T-cell (primary cell): Measurements from ENCODE around the gene NBPF1. TPM values are rescaled to one million over a fixed set of nuclear protein-coding genes. Genes with fewer than 3 reads are reported as not detected.
"Not testable (repeated sequence)": the region's sequence is repeated elsewhere in the genome, so short reads cannot be mapped to it uniquely, and the experiment has no call there.

Experiments
- ATAC-seq, 4 experiments: fragments of 200-7000 bp in 3 of 4; fragments of 150-1000 bp in 1 of 4; cut with Tn5 transposase; replicated peaks in 1 of 4; 1 replicate in 3 of 4; 2 replicates in 1 of 4; pipeline ENCODE4 v1.10.0; 2021; ENCODE audit warnings: moderate library complexity in 3 of 4, mild to moderate bottlenecking in 2 of 4, moderate number of reproducible peaks in 1 of 4
- CTCF ChIA-PET, 2 donors: fragments of 300-600 bp; sonication (Branson Sonifier 250); formaldehyde crosslinking; loops; one replicate each; lab custom pipeline; 2022; ENCODE audit warnings: antibody characterized with exemption in 2 of 2; lab: Charles Lee
- POLR2A ChIA-PET, 2 donors: fragments of 300-600 bp; sonication (Branson Sonifier 250); formaldehyde crosslinking; loops; one replicate each; lab custom pipeline; 2022; ENCODE audit warnings: antibody characterized with exemption in 2 of 2; lab: Charles Lee
- DNase-seq, 35 experiments: peaks; one replicate each; pipeline versions ENCODE4 v3.0.0 to v3.0.0-alpha.2; 2013 to 2023
- H3K27ac ChIP-seq: one replicate; pipeline ENCODE4 v1.5.1; 2013; ENCODE audit warnings: low read length
- H3K27me3 ChIP-seq, 2 experiments: replicated peaks in 1 of 2; 1 replicate in 1 of 2; 2 replicates in 1 of 2; pipeline versions ENCODE4 v1.6.1 to v1.7.0; 2013; ENCODE audit warnings: low read length in 1 of 2, mixed read lengths in 1 of 2; ENCODE audit not compliant: control insufficient read depth in 2 of 2, insufficient read depth in 2 of 2; ENCODE audit errors: extremely low read depth in 1 of 2
- H3K36me3 ChIP-seq, 2 donors: 1 replicate in 1 of 2; 2 replicates in 1 of 2; pipeline versions ENCODE4 v1.6.1 to v1.7.0; 2013; ENCODE audit warnings: low read length in 1 of 2; ENCODE audit not compliant: control insufficient read depth in 2 of 2, insufficient read depth in 1 of 2; ENCODE audit errors: extremely low read depth in 1 of 2
- H3K4me1 ChIP-seq, 2 experiments: 1 replicate in 1 of 2; 2 replicates in 1 of 2; pipeline versions ENCODE4 v1.6.1 to v1.7.0; 2013; ENCODE audit warnings: low read length in 2 of 2, mixed read lengths in 1 of 2; ENCODE audit not compliant: insufficient read depth in 2 of 2, control insufficient read depth in 1 of 2; ENCODE audit errors: extremely low read depth in 1 of 2
- H3K4me3 ChIP-seq, 2 donors: 1 replicate in 1 of 2; 2 replicates in 1 of 2; pipeline versions ENCODE4 v1.5.1 to v1.7.0; 2013; ENCODE audit warnings: mild to moderate bottlenecking in 2 of 2, low read length in 1 of 2, moderate library complexity in 1 of 2; ENCODE audit not compliant: control insufficient read depth in 1 of 2; ENCODE audit errors: extremely low read depth in 1 of 2
- H3K9me3 ChIP-seq: 2 replicates; pipeline ENCODE4 v1.7.0; 2013
- H3K27ac Mint-ChIP-seq, 2 donors: one replicate each; pipeline ENCODE4 v1.8.0; 2020 to 2021; ENCODE audit warnings: mild to moderate bottlenecking in 2 of 2, mixed read lengths in 2 of 2
- H3K27me3 Mint-ChIP-seq, 2 donors: one replicate each; pipeline ENCODE4 v1.8.0; 2021 to 2022; ENCODE audit warnings: mixed read lengths in 2 of 2
- H3K36me3 Mint-ChIP-seq: one replicate; pipeline ENCODE4 v1.8.0; 2021; ENCODE audit warnings: mixed read lengths
- H3K4me1 Mint-ChIP-seq, 3 donors: one replicate each; pipeline ENCODE4 v1.8.0; 2020 to 2022; ENCODE audit warnings: mixed read lengths in 3 of 3, mild to moderate bottlenecking in 1 of 3
- H3K4me3 Mint-ChIP-seq, 3 donors: one replicate each; pipeline ENCODE4 v1.8.0; 2020 to 2022; ENCODE audit warnings: mild to moderate bottlenecking in 3 of 3, mixed read lengths in 3 of 3, moderate library complexity in 3 of 3
- H3K9me3 Mint-ChIP-seq, 3 donors: one replicate each; pipeline ENCODE4 v1.8.0; 2020 to 2022; ENCODE audit warnings: mixed read lengths in 3 of 3
- WGBS: methylation state at CpG from one replicate; pipeline ENCODE4 v1.1.5; 2013; ENCODE audit warnings: missing lambda C conversion rate; ENCODE audit not compliant: insufficient coverage; 5-methylcytosine and 5-hydroxymethylcytosine counted together
- total RNA-seq, 35 experiments: library from RNA in 6 of 35; stranded (reverse) in 6 of 35; fragments of 120-200 nt in 1 of 35; gene quantifications; one replicate each; pipeline versions ENCODE4 v1.2.1 to v1.2.4 and lab custom pipeline; 2013 to 2026

NBPF1 gene
- total RNA-seq, 5 donors from 2014 or later (not counting 1 experiment from before 2014, with no cell fraction given) = 18.1 to 34.8 (median 29.1) TPM

DNA sequence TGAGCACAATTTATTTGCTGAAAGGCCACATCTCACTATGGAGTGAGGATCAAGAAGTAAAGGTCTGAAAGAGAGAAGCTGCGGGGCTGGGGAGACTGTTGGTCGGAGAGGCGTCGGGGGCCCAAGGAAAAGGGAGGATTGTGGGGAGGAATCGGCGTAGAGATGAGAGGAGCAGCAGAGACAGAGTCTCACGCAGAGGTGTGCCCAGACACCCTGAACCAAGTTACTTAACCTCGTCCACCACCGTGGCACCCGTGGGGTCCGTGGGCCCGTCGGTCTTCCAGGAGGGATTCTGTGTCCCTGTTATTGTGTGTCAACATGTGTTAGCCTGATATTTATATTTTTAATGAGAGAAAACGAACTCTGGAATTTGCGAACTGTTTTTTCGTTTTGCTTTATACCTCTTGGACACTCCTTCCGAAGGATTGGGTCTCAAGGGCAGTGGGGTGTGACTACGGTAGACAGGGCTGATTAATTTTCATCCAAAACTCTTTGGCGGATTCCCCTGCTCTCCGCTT is 3.8 kb upstream of the NBPF1 start:
- DNase-seq (peak in 4 of 35 experiments; percentile 1 to 25 (median 10)), ATAC-seq (no peak)
- CTCF ChIA-PET = no interaction called here
- no peaks in the 10 kb centered on the region for H3K36me3 Mint-ChIP-seq
- peaks cover 0 to 19% of the 10 kb centered on the region in 2 experiments for H3K4me1 ChIP-seq
- H3K27me3 Mint-ChIP-seq = no peaks in the 10 kb centered on the region
- no peaks in the 10 kb centered on the region for H3K9me3 ChIP-seq
- no peak overlapping the region for H3K27ac ChIP-seq
- WGBS = 94% methylated on average over 20 of the region's 20 CpGs
- H3K9me3 Mint-ChIP-seq = no peaks in the 10 kb centered on the region
- H3K36me3 ChIP-seq = peaks cover 17 to 30% of the 10 kb centered on the region in 2 donors
- peaks cover 0 to 15% of the 10 kb centered on the region in 2 experiments for H3K27me3 ChIP-seq
- no peak overlapping the region for H3K4me3 ChIP-seq
- no peak overlapping the region for H3K27ac Mint-ChIP-seq
- POLR2A ChIA-PET = no interaction called here
- H3K4me1 Mint-ChIP-seq = no peaks in the 10 kb centered on the region
- no peak overlapping the region for H3K4me3 Mint-ChIP-seq

DNA sequence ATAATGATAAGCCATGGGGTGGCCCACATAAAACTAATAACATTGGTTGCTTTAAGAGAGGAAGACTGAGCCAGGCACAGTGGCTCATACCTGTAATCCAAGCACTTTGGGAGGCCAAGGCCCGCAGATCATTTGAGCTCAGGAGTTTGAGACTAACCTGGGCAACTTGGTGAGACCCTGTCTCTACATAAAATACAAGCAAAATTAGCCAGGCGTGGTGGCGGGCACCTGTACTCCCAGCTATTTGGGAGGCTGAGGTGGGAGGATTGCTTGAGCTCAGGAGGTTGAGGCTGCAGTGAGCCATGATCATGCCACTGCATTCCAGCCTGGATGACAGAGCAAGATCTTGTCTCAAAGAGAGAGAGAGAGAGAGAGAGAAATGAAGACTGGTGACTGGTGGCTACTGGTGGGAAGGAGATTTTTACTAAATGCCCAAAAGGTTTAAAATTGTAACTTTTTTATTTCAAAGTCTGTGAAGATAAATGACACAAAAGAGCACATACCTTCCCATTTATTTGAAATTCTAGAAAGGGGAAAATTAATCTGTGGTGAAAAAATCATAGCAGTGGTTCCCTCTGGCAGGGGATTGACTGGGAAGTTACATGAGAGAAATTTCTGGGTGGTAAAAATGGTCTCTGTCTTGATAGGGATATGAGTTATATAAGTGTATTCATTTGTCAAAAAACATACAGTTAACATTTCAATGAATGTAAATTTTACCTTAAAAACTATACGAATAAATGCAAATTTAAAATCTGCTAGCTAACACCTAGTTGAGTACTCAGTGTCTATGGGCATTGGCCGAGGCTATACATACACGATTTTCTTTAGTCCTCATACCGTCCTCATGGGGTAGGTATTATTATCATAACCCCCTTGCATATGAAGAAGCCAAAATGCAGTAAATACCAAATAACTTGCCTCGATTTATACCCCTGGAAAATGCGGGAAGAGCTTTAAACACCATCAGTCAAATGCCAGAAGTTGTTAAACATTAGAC is 2.2 kb upstream of the NBPF1 start:
- ATAC-seq (no peak), DNase-seq (peak in 2 of 35 experiments; percentile 0 to 8)
- H3K9me3 Mint-ChIP-seq = no peaks in the 10 kb centered on the region
- H3K27ac Mint-ChIP-seq = no peak overlapping the region
- peaks cover 8 to 17% of the 10 kb centered on the region in 2 donors for H3K36me3 ChIP-seq
- H3K27ac ChIP-seq = no peak overlapping the region
- no peaks in the 10 kb centered on the region for H3K9me3 ChIP-seq
- H3K27me3 ChIP-seq = peaks cover 0 to 21% of the 10 kb centered on the region in 2 experiments
- H3K36me3 Mint-ChIP-seq = no peaks in the 10 kb centered on the region
- H3K4me3 ChIP-seq = no peak overlapping the region
- CTCF ChIA-PET = interaction anchor here (0.6 to 0.9 kb wide), 3 partner anchors 35 to 1630 kb away, joined by 3 to 5 read pairs (median 4); no protein-coding TSS in a partner anchor
- 87% methylated on average over 7 of the region's 9 CpGs for WGBS
- H3K4me1 ChIP-seq = peaks cover 0 to 23% of the 10 kb centered on the region in 2 experiments
- H3K4me1 Mint-ChIP-seq = no peaks in the 10 kb centered on the region
- no peaks in the 10 kb centered on the region for H3K27me3 Mint-ChIP-seq
- no peak overlapping the region for H3K4me3 Mint-ChIP-seq
- POLR2A ChIA-PET = interaction anchor here in 1 of 2 donors (0.5 kb wide), 1 partner anchor 415 kb away, joined by 3 read pairs; no protein-coding TSS in a partner anchor

DNA sequence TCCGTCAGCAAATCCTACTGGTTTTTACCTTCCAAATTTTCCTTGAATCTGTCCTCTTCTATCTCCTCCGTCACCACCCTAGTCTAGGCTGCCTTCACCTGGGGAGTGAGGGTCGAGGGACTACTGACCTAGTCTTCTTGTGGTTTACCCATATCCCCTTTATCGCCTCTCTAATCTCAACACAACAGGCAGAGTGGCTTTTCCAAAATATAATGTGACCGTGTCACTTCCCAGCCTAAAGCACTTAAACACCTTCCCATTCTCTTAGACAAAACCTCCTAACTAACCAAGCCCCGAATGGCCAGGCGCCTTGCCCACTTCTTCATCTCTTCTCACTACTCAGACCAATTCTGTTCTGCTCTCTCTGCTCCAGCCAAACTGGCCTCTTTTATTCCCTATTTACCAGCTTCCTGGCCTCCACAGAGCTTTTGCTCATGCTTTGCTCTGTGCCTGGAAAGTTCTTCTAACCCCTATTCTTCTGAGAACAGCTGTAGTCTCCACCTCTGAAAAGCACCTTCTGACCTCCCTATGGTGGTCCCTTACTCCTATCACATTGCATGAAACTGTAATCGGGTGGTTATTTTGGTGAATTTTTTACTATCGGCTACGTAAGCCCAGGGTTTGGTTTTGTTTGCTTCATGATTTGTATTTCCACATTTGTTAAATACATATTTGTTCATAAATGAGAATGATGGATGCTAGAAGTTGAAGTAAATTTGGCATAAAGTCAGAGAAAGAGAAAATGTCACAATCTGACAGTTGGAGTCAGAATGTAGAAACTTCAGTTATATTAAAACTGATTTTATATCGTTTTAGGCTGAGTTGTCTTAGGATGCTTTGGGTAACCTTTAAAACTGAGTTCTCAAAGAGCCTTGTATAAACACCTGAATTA is 1.2 kb upstream of the NBPF1 start:
- 71% methylated on average over 8 of the region's 11 CpGs for WGBS
- H3K4me1 ChIP-seq = peaks cover 0 to 23% of the 10 kb centered on the region in 2 experiments
- peaks cover 0 to 21% of the 10 kb centered on the region in 2 experiments for H3K27me3 ChIP-seq
- Mint-ChIP-seq H3K27me3 (no peaks in the 10 kb centered on the region), H3K27ac (no peak overlapping the region), H3K9me3 (no peaks in the 10 kb centered on the region), H3K36me3 (no peaks in the 10 kb centered on the region), H3K4me3 (no peak overlapping the region), H3K4me1 (no peaks in the 10 kb centered on the region)
- no peak overlapping the region for H3K27ac ChIP-seq
- H3K36me3 ChIP-seq = peaks cover 3 to 10% of the 10 kb centered on the region in 2 donors
- peak in 5 of 35 experiments; percentile 1 to 25 (median 14) for DNase-seq
- ChIA-PET POLR2A (no interaction called here), CTCF (no interaction called here)
- no peaks in the 10 kb centered on the region for H3K9me3 ChIP-seq
- no peak overlapping the region for H3K4me3 ChIP-seq
- no peak for ATAC-seq

DNA sequence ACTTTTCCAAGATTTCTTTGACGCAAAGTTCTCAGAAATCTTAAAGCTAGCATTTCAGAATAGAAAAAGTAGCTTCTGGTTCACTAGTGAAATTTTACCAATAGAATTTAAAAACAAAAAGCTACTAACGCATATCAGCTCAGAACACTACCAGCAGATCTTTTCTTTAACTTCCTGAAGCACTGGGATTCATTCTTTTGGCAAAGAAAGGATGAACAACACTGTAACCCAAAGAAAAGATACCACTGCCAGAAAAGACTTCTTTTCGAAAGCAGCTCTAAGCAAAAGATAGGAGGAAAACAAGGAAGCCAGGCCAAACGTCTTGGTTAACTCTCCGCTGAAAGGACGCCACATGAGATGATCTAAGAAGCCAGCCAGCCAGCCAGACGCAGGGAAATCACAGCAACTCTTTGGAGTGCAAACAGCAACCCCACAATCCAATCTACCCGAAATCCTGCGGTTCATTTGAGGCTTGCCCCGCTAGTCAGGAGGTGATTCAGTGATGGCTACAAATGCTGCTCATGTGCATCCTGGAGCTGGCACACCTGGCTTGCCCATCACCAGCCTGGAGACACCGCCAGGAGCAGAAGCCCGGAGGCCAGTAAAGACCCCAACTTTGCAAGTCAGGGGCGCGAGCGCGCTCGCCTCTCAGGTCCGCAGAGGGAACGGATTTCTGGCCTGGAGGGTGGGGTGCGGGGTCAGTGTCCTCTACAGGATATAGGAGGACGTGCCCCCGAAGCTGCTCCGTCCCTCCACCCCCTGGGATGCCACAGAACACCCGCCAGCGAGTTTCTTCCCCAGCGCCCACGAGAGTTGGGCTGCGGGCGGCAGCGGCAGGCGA is 812 bp downstream of the NBPF1 start:
- Histone ChIP-seq H3K36me3 (peaks cover 6 to 9% of the 10 kb centered on the region in 2 donors), H3K27ac (no peak overlapping the region), H3K27me3 (peaks cover 0 to 24% of the 10 kb centered on the region in 2 experiments), H3K9me3 (no peaks in the 10 kb centered on the region), H3K4me1 (peaks cover 0 to 23% of the 10 kb centered on the region in 2 experiments), H3K4me3 (peak overlapping the region; percentile 67 to 87)
- H3K4me1 Mint-ChIP-seq = no peaks in the 10 kb centered on the region
- POLR2A ChIA-PET = interaction anchor here in 1 of 2 donors (0.6 to 0.8 kb wide), 2 partner anchors 8 to 378 kb away, joined by 4 read pairs; no protein-coding TSS in a partner anchor
- ATAC-seq (peak in 3 of 4 experiments; percentile 1 to 3 (median 2)), DNase-seq (peak in 6 of 35 experiments; percentile 27 to 55 (median 42))
- no peaks in the 10 kb centered on the region for H3K27me3 Mint-ChIP-seq
- H3K4me3 Mint-ChIP-seq = no peak overlapping the region
- WGBS = 13% methylated on average over 31 of the region's 31 CpGs
- no peak overlapping the region for H3K27ac Mint-ChIP-seq
- no peaks in the 10 kb centered on the region for H3K36me3 Mint-ChIP-seq
- H3K9me3 Mint-ChIP-seq = no peaks in the 10 kb centered on the region
- CTCF ChIA-PET = interaction anchor here in 1 of 2 donors (1.4 kb wide), 1 partner anchor 8 kb away, joined by 5 read pairs; no protein-coding TSS in a partner anchor

DNA sequence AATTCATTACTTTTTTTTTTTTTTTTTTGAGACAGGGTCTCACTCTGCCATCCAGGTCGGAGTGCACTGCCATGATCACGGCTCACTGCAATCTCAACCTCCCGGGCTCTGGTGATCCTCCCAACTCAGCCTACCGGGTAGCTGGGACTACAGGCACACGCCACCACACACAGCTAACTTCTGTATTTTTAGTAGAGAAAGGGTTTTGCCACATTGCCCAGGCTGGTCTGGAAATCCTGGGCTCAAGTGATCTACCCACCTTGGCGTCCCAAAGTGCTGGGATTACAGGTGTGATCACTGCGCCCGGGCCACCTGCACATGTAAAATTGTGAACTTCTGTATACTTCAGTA is 1.4 kb downstream of the NBPF1 start:
- Histone ChIP-seq H3K36me3 (peaks cover 5 to 15% of the 10 kb centered on the region in 2 donors), H3K4me1 (peaks cover 0 to 23% of the 10 kb centered on the region in 2 experiments), H3K27me3 (peaks cover 0 to 24% of the 10 kb centered on the region in 2 experiments)
- H3K4me3 ChIP-seq, H3K27ac Mint-ChIP-seq, H3K4me1 Mint-ChIP-seq, H3K4me3 Mint-ChIP-seq, H3K27ac ChIP-seq, H3K9me3 Mint-ChIP-seq, H3K36me3 Mint-ChIP-seq, H3K9me3 ChIP-seq, H3K27me3 Mint-ChIP-seq, ATAC-seq: not testable (repeated sequence)
- CTCF ChIA-PET = interaction anchor here in 1 of 2 donors (0.6 to 1.4 kb wide), 2 partner anchors 9 to 104 kb away, joined by 5 to 8 read pairs; no protein-coding TSS in a partner anchor
- POLR2A ChIA-PET = interaction anchor here in 1 of 2 donors (0.6 to 0.8 kb wide), 2 partner anchors 9 to 378 kb away, joined by 4 read pairs; no protein-coding TSS in a partner anchor
- DNase-seq = peak in 2 of 35 experiments; percentile 5 to 13
- WGBS = 94% methylated on average over 6 of the region's 8 CpGs
